ENCODE measurements around the gene TMEM272.

DNA sequence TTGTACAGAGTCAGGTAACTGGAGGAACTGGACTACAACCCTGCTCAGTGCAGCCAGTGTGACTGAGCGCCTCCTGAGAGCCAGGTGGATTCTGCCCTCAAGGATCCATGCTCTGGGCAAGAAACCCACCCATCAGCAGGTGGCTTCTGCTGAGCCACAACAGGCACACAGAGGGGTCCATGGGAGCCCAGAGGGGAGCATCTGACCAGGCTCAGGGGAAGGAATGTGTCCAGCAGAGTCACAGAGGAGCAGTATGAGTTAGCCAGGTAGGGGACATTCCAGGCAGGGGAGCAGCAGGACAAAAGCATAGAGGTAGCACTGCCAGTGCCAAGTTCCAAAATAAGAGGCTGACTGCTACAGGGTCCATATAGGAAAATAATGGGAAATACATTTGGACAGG lies 60.9 kb downstream of the TMEM272 start:
- TF ChIP-seq, protein P1, sequence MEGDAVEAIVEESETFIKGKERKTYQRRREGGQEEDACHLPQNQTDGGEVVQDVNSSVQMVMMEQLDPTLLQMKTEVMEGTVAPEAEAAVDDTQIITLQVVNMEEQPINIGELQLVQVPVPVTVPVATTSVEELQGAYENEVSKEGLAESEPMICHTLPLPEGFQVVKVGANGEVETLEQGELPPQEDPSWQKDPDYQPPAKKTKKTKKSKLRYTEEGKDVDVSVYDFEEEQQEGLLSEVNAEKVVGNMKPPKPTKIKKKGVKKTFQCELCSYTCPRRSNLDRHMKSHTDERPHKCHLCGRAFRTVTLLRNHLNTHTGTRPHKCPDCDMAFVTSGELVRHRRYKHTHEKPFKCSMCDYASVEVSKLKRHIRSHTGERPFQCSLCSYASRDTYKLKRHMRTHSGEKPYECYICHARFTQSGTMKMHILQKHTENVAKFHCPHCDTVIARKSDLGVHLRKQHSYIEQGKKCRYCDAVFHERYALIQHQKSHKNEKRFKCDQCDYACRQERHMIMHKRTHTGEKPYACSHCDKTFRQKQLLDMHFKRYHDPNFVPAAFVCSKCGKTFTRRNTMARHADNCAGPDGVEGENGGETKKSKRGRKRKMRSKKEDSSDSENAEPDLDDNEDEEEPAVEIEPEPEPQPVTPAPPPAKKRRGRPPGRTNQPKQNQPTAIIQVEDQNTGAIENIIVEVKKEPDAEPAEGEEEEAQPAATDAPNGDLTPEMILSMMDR (conservative IDR thresholded peaks at IDR 0.05 in 1 of 2, IDR thresholded peaks at IDR 0.05 in 1 of 2; ENCODE audit: extremely low read depth in 1 of 2, insufficient read depth in 1 of 2, low read depth in 1 of 2, low read length in 2 of 2): no peak
- TF ChIP-seq EZH2 (IDR thresholded peaks at IDR 0.05; ENCODE audit: borderline replicate concordance, low read length): no peak

Measured in mammary epithelial cell (primary cell).